ENCODE results near the gene CACNA1G. TPM values are rescaled to one million over a fixed set of nuclear protein-coding genes. Genes with fewer than 3 reads are reported as not detected.
A peak's percentile ranks its signal among the peaks of the same experiment; 100 is the strongest.

Gene CACNA1G
- total RNA-seq, 1 experiment from 2014 or later = not detected

GRCh38 chr17:50612281-50612680, 51.8 kb downstream of the CACNA1G start:
- DNase-seq (ENCODE audit: low read depth, low spot score) = no peak
- in situ Hi-C loops (cut with HindIII; ENCODE audit: low pct_unique_long_range_greater_than_20kb, low sequenced_read_pairs) = no loop called here

GRCh38 chr17:50613007-50613992, 52.8 kb downstream of the CACNA1G start:
- peak; percentile 9 for DNase-seq (ENCODE audit: low read depth, low spot score)
- in situ Hi-C loops (cut with HindIII; ENCODE audit: low pct_unique_long_range_greater_than_20kb, low sequenced_read_pairs) = no loop called here

- in situ Hi-C loops (cut with HindIII; ENCODE audit: low pct_unique_long_range_greater_than_20kb, low sequenced_read_pairs) = no loop called here
- no peak for DNase-seq (ENCODE audit: low read depth, low spot score)
Observed at GRCh38 chr17:50614471-50615051, 54.0 kb downstream of the CACNA1G start.

GRCh38 chr17:50615828-50616227, 55.3 kb downstream of the CACNA1G start:
- DNase-seq (ENCODE audit: low read depth, low spot score) = no peak
- in situ Hi-C loops (cut with HindIII; ENCODE audit: low pct_unique_long_range_greater_than_20kb, low sequenced_read_pairs) = no loop called here

- in situ Hi-C loops (cut with HindIII; ENCODE audit: low pct_unique_long_range_greater_than_20kb, low sequenced_read_pairs) = no loop called here
- DNase-seq (ENCODE audit: low read depth, low spot score) = no peak
Observed at GRCh38 chr17:50618300-50618699, 57.8 kb downstream of the CACNA1G start.

GRCh38 chr17:50618941-50619340, 58.4 kb downstream of the CACNA1G start:
- DNase-seq (ENCODE audit: low read depth, low spot score) = no peak
- in situ Hi-C loops (cut with HindIII; ENCODE audit: low pct_unique_long_range_greater_than_20kb, low sequenced_read_pairs) = no loop called here

- in situ Hi-C loops (cut with HindIII; ENCODE audit: low pct_unique_long_range_greater_than_20kb, low sequenced_read_pairs) = no loop called here
- no peak for DNase-seq (ENCODE audit: low read depth, low spot score)
Observed at GRCh38 chr17:50619489-50619888, 59.0 kb downstream of the CACNA1G start.

- no peak for DNase-seq (ENCODE audit: low read depth, low spot score)
- in situ Hi-C loops (cut with HindIII; ENCODE audit: low pct_unique_long_range_greater_than_20kb, low sequenced_read_pairs) = no loop called here
Observed at GRCh38 chr17:50620237-50620636, 59.7 kb downstream of the CACNA1G start.

- DNase-seq (ENCODE audit: low read depth, low spot score) = no peak
- in situ Hi-C loops (cut with HindIII; ENCODE audit: low pct_unique_long_range_greater_than_20kb, low sequenced_read_pairs) = no loop called here
Observed at GRCh38 chr17:50620858-50621257, 60.3 kb downstream of the CACNA1G start.

- in situ Hi-C loops (cut with HindIII; ENCODE audit: low pct_unique_long_range_greater_than_20kb, low sequenced_read_pairs) = no loop called here
- DNase-seq (ENCODE audit: low read depth, low spot score) = no peak
Observed at GRCh38 chr17:50621574-50622031, 61.1 kb downstream of the CACNA1G start.

GRCh38 chr17:50624321-50624934, 63.9 kb downstream of the CACNA1G start:
- in situ Hi-C loops (cut with HindIII; ENCODE audit: low pct_unique_long_range_greater_than_20kb, low sequenced_read_pairs) = no loop called here
- DNase-seq (ENCODE audit: low read depth, low spot score) = no peak

GRCh38 chr17:50625032-50625871, 64.7 kb downstream of the CACNA1G start:
- in situ Hi-C loops (cut with HindIII; ENCODE audit: low pct_unique_long_range_greater_than_20kb, low sequenced_read_pairs) = no loop called here

GRCh38 chr17:50626037-50626574, 65.6 kb downstream of the CACNA1G start:
- in situ Hi-C loops (cut with HindIII; ENCODE audit: low pct_unique_long_range_greater_than_20kb, low sequenced_read_pairs) = no loop called here
- peak; percentile 86 for DNase-seq (ENCODE audit: low read depth, low spot score)

More at GRCh38 chr17:50625032-50625871, 64.7 kb downstream of the CACNA1G start:
- DNase-seq (ENCODE audit: low read depth, low spot score) = no peak

GRCh38 chr17:50627036-50627781, 66.7 kb downstream of the CACNA1G start:
- in situ Hi-C loops (cut with HindIII; ENCODE audit: low pct_unique_long_range_greater_than_20kb, low sequenced_read_pairs) = no loop called here
- DNase-seq (ENCODE audit: low read depth, low spot score) = no peak

- in situ Hi-C loops (cut with HindIII; ENCODE audit: low pct_unique_long_range_greater_than_20kb, low sequenced_read_pairs) = no loop called here
- DNase-seq (ENCODE audit: low read depth, low spot score) = no peak
Observed at GRCh38 chr17:50627782-50628601, 67.5 kb downstream of the CACNA1G start.

GRCh38 chr17:50629902-50630301, 69.4 kb downstream of the CACNA1G start:
- DNase-seq (ENCODE audit: low read depth, low spot score) = no peak
- in situ Hi-C loops (cut with HindIII; ENCODE audit: low pct_unique_long_range_greater_than_20kb, low sequenced_read_pairs) = no loop called here
